Measurements from ENCODE around the gene PDE1A.

GRCh38 chr2:182098648-182099047 lies 328.2 kb downstream of the PDE1A start:
- no peak for TF ChIP-seq TAF1 (IDR thresholded peaks at IDR 0.05; ENCODE audit: borderline replicate concordance, insufficient read depth, low read length)
- TF ChIP-seq POLR2AphosphoS5 (IDR thresholded peaks at IDR 0.05; ENCODE audit: low read depth, low read length): no peak
